Heart left ventricle (tissue), 16 donors: ENCODE results near the gene IFFO2. TPM values are rescaled to one million over a fixed set of nuclear protein-coding genes. Genes with fewer than 3 reads are reported as not detected.

Experiments
- ATAC-seq, 4 donors: fragments of 200-7000 bp; cut with Tn5 transposase; one replicate each; pipeline ENCODE4 v1.9.1; 2020 to 2022; ENCODE audit warnings: moderate library complexity in 4 of 4, mild to moderate bottlenecking in 3 of 4, moderate number of reproducible peaks in 1 of 4
- DNase-seq, 5 donors: peaks; one replicate each; pipeline ENCODE4 v3.0.0-alpha.2; 2020
- H3K27ac ChIP-seq, 12 donors: fragments of 200-600 bp; sonication (generic) in 4 of 12; one replicate each; pipeline versions ENCODE4 v1.5.0 to v1.8.0; 2016 to 2022; ENCODE audit warnings: mild to moderate bottlenecking in 2 of 12
- H3K27me3 ChIP-seq, 9 donors: fragments of 200-600 bp; sonication (generic) in 2 of 9; one replicate each; pipeline versions ENCODE4 v1.5.1 to v1.8.0; 2016 to 2022; ENCODE audit warnings: mild to moderate bottlenecking in 3 of 9
- H3K36me3 ChIP-seq, 9 donors: fragments of 200-600 bp; sonication (generic) in 2 of 9; one replicate each; pipeline versions ENCODE4 v1.5.0 to v1.8.0; 2018 to 2022; ENCODE audit warnings: mild to moderate bottlenecking in 2 of 9
- H3K4me1 ChIP-seq, 12 donors: fragments of 200-600 bp; sonication (generic) in 4 of 12; one replicate each; pipeline versions ENCODE4 v1.5.0 to v1.8.0; 2016 to 2022; ENCODE audit warnings: mild to moderate bottlenecking in 3 of 12
- H3K4me3 ChIP-seq, 12 donors: fragments of 200-600 bp; sonication (generic) in 4 of 12; one replicate each; pipeline versions ENCODE4 v1.5.0 to v1.8.0; 2017 to 2022; ENCODE audit warnings: mild to moderate bottlenecking in 9 of 12, moderate library complexity in 4 of 12
- H3K9me3 ChIP-seq, 12 donors: fragments of 200-600 bp; sonication (generic) in 4 of 12; one replicate each; pipeline versions ENCODE4 v1.5.0 to v1.8.0; 2016 to 2022; ENCODE audit warnings: mild to moderate bottlenecking in 1 of 12
- CTCF ChIP-seq, 12 donors: fragments of 200-600 bp; sonication (generic) in 4 of 12; IDR thresholded peaks; one replicate each; pipeline versions ENCODE4 v1.5.0 to v1.8.0; 2018 to 2022; ENCODE audit warnings: antibody characterized with exemption in 12 of 12, mild to moderate bottlenecking in 5 of 12
- POLR2A ChIP-seq, 2 donors: fragments of 450-650 bp; IDR thresholded peaks; one replicate each; pipeline ENCODE4 v1.6.1; 2017; ENCODE audit warnings: antibody characterized with exemption in 2 of 2, mild to moderate bottlenecking in 2 of 2, moderate library complexity in 2 of 2
- WGBS, 4 donors: extraction: QIAGEN DNeasy Blood & Tissue Kit in 2 of 4; methylation state at CpG; one replicate each; pipeline versions ENCODE4 v1.1.5 to v1.1.7; 2013 to 2018; 5-methylcytosine and 5-hydroxymethylcytosine counted together
- intact Hi-C, 10 donors: fragments of 100-400 bp; cut with DNase I; formaldehyde crosslinking; loops; one replicate each; pipeline versions ENCODE4 v1.11.1 to v1.14.2; 2022
- polyA plus RNA-seq, 2 donors: library from polyadenylated mRNA; stranded (reverse); fragments of 200-250 nt; gene quantifications; one replicate each; pipeline ENCODE4 v1.2.3, GENCODE V29; 2013
- total RNA-seq, 9 donors: library from RNA; depleted of rRNA in 2 of 9; stranded (reverse); fragments of >200 nt in 2 of 9; fragmentation: NEBNext Ultra II Directional in 3 of 9; extraction: Animal tissue kit (Norgen Biotek cat#: 25700) in 3 of 9; gene quantifications; one replicate each; pipeline versions ENCODE4 v1.1.0 to v1.2.4, GENCODE V29; 2016 to 2023
- donor health status: ischemic (EF 13 %, LVEDD 7.1; RV severe dilation, severe dysfunction).
- donor health status: healthy with polysubstance abuse.
- donor health status: DM: no; HTN: yes; CAD: no.
- donor health status: DM: no; HTN: no; CAD: no.
- donor health status: ischemic (EF 25% LVEDD 6.9; RV normal size, moderate dysfunction).
- donor health status: ischemic (EF 25% LVEDD 5.7; RV mildly dilated, moderate dysfunction).
- donor health status: healthy.
- donor health status: DM: yes; HTN: yes; CAD: no.
- donor health status: ischemic (EF 35%, LVEDD 5.7; RV mildly dilated, moderate dysfunction).
- donor health status: nonischemic (EF 11% LVEDD 7.7; RV severe dilation, severe dysfunction).
- donor health status: DM: yes; HTN: yes; CAD: no.
- donor health status: PGD.
- donor health status: ischemic (EF 29% LVEDD 5.4; RV normal size, mild dysfunction).
- donor health status: nonischemic (EF 23%, LVEDD 6.1; RV moderate dilation, normal function).

IFFO2 gene
- total and polyA plus RNA-seq, 11 donors = 2.5 to 9.0 (median 4.9) TPM

GRCh38 chr1:18861590-18861989 lies 94.9 kb downstream of the IFFO2 start:
- Histone ChIP-seq H3K4me1 (no peaks in the 10 kb centered on the region), H3K27me3 (peaks cover 0 to 10% (median 0%) of the 10 kb centered on the region in 9 donors), H3K9me3 (no peaks in the 10 kb centered on the region), H3K27ac (no peak overlapping the region), H3K4me3 (no peak overlapping the region), H3K36me3 (no peaks in the 10 kb centered on the region)
- no peak for DNase-seq
- 61 to 85% (median 72%) methylated on average over 7 to 8 of the region's 8 CpGs for WGBS, 4 donors
- intact Hi-C loops = no loop called here
- no peak for ATAC-seq
- TF ChIP-seq POLR2A (IDR thresholded peaks at IDR 0.05) (no peak), CTCF (IDR thresholded peaks at IDR 0.05) (no peak)

GRCh38 chr1:18861082-18861481 lies 95.4 kb downstream of the IFFO2 start:
- no peaks in the 10 kb centered on the region for H3K36me3 ChIP-seq
- intact Hi-C loops = no loop called here
- TF ChIP-seq CTCF (IDR thresholded peaks at IDR 0.05) = no peak
- no peak for TF ChIP-seq POLR2A (IDR thresholded peaks at IDR 0.05)
- H3K27ac ChIP-seq = no peak overlapping the region
- ATAC-seq (no peak), DNase-seq (no peak)
- no peaks in the 10 kb centered on the region for H3K4me1 ChIP-seq
- H3K9me3 ChIP-seq = no peaks in the 10 kb centered on the region
- H3K4me3 ChIP-seq = no peak overlapping the region
- 72 to 78% (median 75%) methylated on average over 9 of the region's 9 CpGs for WGBS, 4 donors
- peaks cover 0 to 10% (median 0%) of the 10 kb centered on the region in 9 donors for H3K27me3 ChIP-seq

- no peaks in the 10 kb centered on the region for H3K4me1 ChIP-seq
- WGBS, 4 donors = 56 to 69% (median 64%) methylated on average over 4 of the region's 4 CpGs
- no peak for ATAC-seq
- no peak within 1 kb of the TSS for H3K27ac ChIP-seq
- H3K9me3 ChIP-seq = no peaks in the 10 kb centered on the region
- H3K4me3 ChIP-seq = no peak within 1 kb of the TSS
- intact Hi-C loops = no loop called here
- H3K36me3 ChIP-seq = no peaks in the 10 kb centered on the region
- peaks cover 0 to 6% (median 0%) of the 10 kb centered on the region in 9 donors for H3K27me3 ChIP-seq
- DNase-seq = no peak
- TF ChIP-seq CTCF (IDR thresholded peaks at IDR 0.05) (no peak), POLR2A (IDR thresholded peaks at IDR 0.05) (no peak)
Observed at GRCh38 chr1:18859560-18859959, 96.9 kb downstream of the IFFO2 start, which contains the start of gene TAS1R2. Gene TAS1R2 (minus strand): TSS chr1:18859660. CDS start chr1:18859660, 0 bp downstream.

GRCh38 chr1:18858070-18858688 lies 98.3 kb downstream of the IFFO2 start:
- TF ChIP-seq CTCF (IDR thresholded peaks at IDR 0.05) (no peak), POLR2A (IDR thresholded peaks at IDR 0.05) (no peak)

More at GRCh38 chr1:18858070-18858688, 98.3 kb downstream of the IFFO2 start:
- H3K4me1 ChIP-seq = no peaks in the 10 kb centered on the region
- WGBS, 4 donors = 89 to 91% (median 90%) methylated on average over 7 of the region's 7 CpGs
- no peak for DNase-seq
- ATAC-seq = no peak
- H3K9me3 ChIP-seq = no peaks in the 10 kb centered on the region
- no peak overlapping the region for H3K27ac ChIP-seq
- intact Hi-C loops = no loop called here
- H3K36me3 ChIP-seq = no peaks in the 10 kb centered on the region
- H3K27me3 ChIP-seq = peaks cover 0 to 20% (median 0%) of the 10 kb centered on the region in 9 donors
- no peak overlapping the region for H3K4me3 ChIP-seq
